HG03280 (cell line): Measurements from ENCODE around the gene PLCL1.
"Not testable (repeated sequence)": the region's sequence is repeated elsewhere in the genome, so short reads cannot be mapped to it uniquely, and the experiment has no call there.

Source experiments
- ATAC-seq: cut with Tn5 transposase; IDR thresholded peaks from one replicate; pipeline ENCODE4 v1.9.1; 2021; ENCODE audit warnings: mild to moderate bottlenecking, moderate library complexity; ENCODE audit not compliant: unreplicated experiment

PLCL1 gene

DNA sequence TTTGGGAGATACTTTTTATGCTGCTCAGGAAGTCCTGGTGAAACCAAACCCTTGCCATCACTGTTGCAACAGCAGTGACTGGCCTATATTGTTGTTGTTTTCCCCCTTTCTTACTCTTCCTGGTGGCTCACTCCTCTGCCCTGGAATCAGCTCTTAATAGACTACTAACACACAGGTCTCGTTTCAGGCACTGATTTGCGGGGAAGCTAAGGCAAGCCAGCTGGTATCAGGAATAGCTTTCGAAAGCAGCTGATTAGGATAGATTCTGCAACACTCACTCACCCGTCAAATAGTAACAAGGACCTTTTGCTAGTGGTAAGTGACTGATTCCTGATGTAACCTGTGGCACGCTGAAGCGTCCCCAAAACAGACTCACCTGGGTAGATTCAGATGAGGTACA lies 360.4 kb downstream of the PLCL1 start:
- no peak for ATAC-seq

- no peak for ATAC-seq
Observed at GRCh38 chr2:198165289-198165688, 360.9 kb downstream of the PLCL1 start.

- no peak for ATAC-seq
Observed at GRCh38 chr2:198167346-198167745, 363.0 kb downstream of the PLCL1 start.

DNA sequence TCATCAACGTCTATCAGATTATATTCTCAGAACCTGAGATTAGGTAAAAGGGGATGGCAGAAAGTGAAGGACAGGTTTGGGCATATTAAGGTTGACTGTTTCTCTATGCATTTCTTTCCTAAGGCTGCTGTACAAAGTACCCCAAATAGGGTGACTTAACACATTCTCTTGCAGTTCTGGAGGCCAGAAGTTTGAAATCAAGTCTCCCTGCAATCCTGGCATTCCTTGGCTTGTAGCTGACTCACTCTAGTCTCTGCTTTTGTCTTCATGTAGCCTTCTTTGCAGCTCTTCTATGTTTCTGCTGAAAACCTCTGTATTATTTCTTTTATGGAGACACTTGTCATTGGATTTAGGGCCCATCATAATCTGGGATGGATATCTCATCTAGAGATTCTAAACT lies 364.3 kb downstream of the PLCL1 start:
- no peak for ATAC-seq

DNA sequence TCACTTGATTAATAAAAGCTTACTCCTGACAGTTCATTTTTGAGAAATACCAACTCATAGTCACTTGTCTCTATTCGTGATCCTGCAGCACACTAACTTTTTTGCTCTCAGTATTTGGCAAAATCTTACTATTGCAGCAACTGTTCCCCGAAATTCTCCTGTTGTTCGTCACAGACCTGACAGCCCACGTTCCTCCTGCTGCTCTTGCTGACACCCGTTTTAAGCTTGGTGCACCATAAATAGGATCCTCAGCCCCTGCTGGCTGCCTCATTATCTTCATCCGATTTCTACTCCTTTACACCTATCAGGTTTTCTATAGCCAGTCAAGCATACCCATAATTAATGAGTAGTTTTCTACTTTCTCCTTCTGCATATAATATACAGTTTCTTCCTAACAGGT lies 368.8 kb downstream of the PLCL1 start:
- no peak for ATAC-seq

DNA sequence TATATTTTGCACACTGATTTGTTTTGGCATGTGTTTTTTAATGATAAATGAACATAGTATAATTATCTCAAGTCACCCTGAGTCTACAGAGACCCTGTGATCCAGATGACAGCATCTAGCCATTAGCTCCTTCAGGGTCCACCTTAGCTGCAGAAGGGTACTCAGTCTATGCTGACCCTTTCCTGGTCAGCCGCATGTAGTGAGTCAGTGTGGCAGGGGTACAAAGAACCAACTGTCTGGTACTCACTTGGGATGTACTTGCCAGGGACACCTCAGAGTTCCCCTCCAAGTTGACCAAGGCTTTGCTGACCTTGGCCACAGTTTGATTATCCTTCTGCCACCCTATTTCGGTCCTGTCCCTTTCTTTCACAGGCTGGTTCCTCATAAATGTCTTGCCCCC lies 369.5 kb downstream of the PLCL1 start:
- ATAC-seq, result no peak

DNA sequence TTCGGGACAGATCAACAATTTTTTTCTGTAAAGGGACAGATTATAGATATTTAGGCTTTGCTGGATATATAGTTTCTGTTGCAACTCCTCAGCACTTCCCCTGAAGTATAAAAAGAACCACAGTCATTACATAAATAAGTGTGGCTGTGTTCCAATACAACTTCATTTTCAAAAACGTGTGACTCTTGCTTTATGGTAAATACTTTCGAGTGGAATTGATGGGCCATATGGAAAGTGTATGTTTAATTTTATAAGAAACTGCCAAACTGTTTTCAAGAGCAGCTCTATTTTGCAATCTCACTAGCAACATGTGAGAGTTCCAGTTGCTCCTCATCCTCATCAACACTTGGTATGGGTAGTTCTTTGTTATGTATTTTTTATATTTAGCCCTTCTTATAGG lies 370.9 kb downstream of the PLCL1 start:
- ATAC-seq, result no peak

GRCh38 chr2:198177040-198177439 lies 372.6 kb downstream of the PLCL1 start:
- no peak for ATAC-seq

DNA sequence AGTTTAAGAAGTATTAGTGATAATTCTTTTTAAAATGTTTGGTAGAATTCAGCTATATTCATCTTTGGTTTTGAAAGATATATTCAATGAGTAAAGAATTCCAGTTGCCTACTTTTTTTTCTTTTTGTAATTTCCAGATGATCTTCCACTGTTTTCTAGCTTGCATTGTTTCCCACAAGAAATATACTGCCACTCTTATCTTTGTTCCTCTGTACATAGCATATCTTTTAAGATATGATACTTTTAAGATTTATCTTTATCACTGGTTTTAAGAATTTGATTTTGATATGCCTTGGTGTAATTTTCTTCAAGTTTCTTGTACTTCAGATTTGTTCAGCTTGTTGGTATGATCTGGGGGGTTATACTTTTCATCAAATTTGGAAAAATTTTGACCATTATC lies 374.4 kb downstream of the PLCL1 start:
- no peak for ATAC-seq

- no peak for ATAC-seq
Observed at GRCh38 chr2:198186257-198186656, 381.9 kb downstream of the PLCL1 start.

- ATAC-seq, result no peak
Observed at GRCh38 chr2:198187841-198188240, 383.4 kb downstream of the PLCL1 start.

- ATAC-seq, result no peak
Observed at GRCh38 chr2:198188982-198189381, 384.6 kb downstream of the PLCL1 start.

DNA sequence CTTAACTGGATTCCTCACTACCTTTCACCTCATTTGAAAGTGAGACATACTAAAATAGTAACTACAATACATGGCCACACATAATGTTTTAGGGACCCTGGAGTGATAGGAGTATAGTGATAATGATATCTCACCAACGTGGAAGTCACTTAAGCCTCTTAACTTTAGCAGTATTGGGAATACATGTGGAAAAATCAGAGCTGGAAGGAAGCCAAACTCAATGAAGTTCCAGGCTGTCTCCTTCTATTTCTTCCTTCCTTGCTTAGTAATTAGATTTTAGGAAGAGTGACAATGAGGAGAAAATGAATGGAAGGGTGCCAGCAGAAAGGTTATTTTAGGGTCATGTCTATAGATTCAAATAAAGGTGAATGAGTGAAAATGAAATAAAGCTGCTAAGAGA lies 387.3 kb downstream of the PLCL1 start:
- no peak for ATAC-seq

DNA sequence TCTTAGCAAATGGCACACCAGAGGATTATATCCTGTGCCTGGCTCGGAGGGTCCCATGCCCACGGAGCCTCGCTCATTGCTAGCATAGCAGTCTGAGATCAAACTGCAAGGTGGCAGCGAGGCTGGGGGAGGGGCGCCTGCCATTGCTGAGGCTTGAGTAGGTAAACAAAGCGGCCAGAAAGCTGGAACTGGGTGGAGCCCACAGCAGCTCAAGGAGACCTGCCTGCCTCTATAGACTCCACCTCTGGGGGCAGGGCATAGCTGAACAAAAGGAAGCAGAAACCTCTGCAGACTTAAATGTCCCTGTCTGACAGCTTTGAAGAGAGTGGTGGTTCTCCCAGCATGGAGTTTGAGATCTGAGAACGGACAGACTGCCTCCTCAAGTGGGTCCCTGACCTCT lies 392.2 kb downstream of the PLCL1 start:
- ATAC-seq, result not testable (repeated sequence)
